H9 (cell line): ENCODE measurements around the gene SSBP2. TPM values are rescaled to one million over a fixed set of nuclear protein-coding genes. Genes with fewer than 3 reads are reported as not detected.
"Not testable (repeated sequence)": the region's sequence is repeated elsewhere in the genome, so short reads cannot be mapped to it uniquely, and the experiment has no call there.

Source experiments
- DNase-seq: peaks from one replicate; pipeline ENCODE4 v3.0.0-alpha.2; 2017
- H2AFZ ChIP-seq: one replicate; pipeline ENCODE4 v1.6.1; 2013; ENCODE audit warnings: mild to moderate bottlenecking, low read length, control low read depth, moderate library complexity
- H2AK5ac ChIP-seq: 2 replicates; pipeline ENCODE4 v1.6.1; 2013; ENCODE audit warnings: low read length, control low read depth, mixed read lengths; ENCODE audit not compliant: insufficient read length
- H2BK120ac ChIP-seq: one replicate; pipeline ENCODE4 v1.6.1; 2013; ENCODE audit warnings: low read depth, mild to moderate bottlenecking, low read length, control low read depth, inconsistent platforms; ENCODE audit not compliant: poor library complexity, severe bottlenecking
- H2BK12ac ChIP-seq: 2 replicates; pipeline ENCODE4 v1.6.1; 2013; ENCODE audit warnings: low read length, control low read depth, mixed read lengths, low read depth; ENCODE audit not compliant: insufficient read length
- H2BK15ac ChIP-seq: 2 replicates; pipeline ENCODE4 v1.6.1; 2013; ENCODE audit warnings: low read depth, low read length, control low read depth
- H2BK20ac ChIP-seq: one replicate; pipeline ENCODE4 v1.6.1; 2013; ENCODE audit warnings: low read depth, mild to moderate bottlenecking, low read length, control low read depth, inconsistent platforms; ENCODE audit not compliant: poor library complexity, severe bottlenecking
- H2BK5ac ChIP-seq: 2 replicates; pipeline ENCODE4 v1.6.1; 2013; ENCODE audit warnings: low read length, control low read depth, mixed read lengths; ENCODE audit not compliant: insufficient read length
- H3K14ac ChIP-seq: 2 replicates; pipeline ENCODE4 v1.6.1; 2013; ENCODE audit warnings: low read length, control low read depth; ENCODE audit not compliant: insufficient read depth
- H3K18ac ChIP-seq: 2 replicates; pipeline ENCODE4 v1.6.1; 2013; ENCODE audit warnings: low read depth, mild to moderate bottlenecking, mixed read lengths, low read length, control low read depth; ENCODE audit not compliant: insufficient read length
- H3K23ac ChIP-seq: 2 replicates; pipeline ENCODE4 v1.6.1; 2013; ENCODE audit warnings: low read length, control low read depth, mixed read lengths, low read depth; ENCODE audit not compliant: insufficient read length
- H3K23me2 ChIP-seq: 2 replicates; pipeline ENCODE4 v1.6.1; 2013; ENCODE audit warnings: low read depth, mild to moderate bottlenecking, mixed read lengths, low read length, control low read depth; ENCODE audit not compliant: insufficient read length, poor library complexity, severe bottlenecking
- H3K27ac ChIP-seq: 2 replicates; pipeline ENCODE4 v1.5.1; 2013; ENCODE audit warnings: low read length, control low read depth, mixed read lengths, low read depth; ENCODE audit not compliant: insufficient read length
- H3K27me3 ChIP-seq: 2 replicates; pipeline ENCODE4 v1.6.1; 2013; ENCODE audit warnings: low read length, control low read depth, inconsistent platforms; ENCODE audit not compliant: insufficient read depth
- H3K4ac ChIP-seq: 2 replicates; pipeline ENCODE4 v1.6.1; 2013; ENCODE audit warnings: low read depth, mild to moderate bottlenecking, control low read depth, inconsistent platforms, low read length, moderate library complexity
- H3K4me1 ChIP-seq: 2 replicates; pipeline ENCODE4 v1.6.1; 2013; ENCODE audit warnings: low read length, control low read depth, inconsistent platforms; ENCODE audit not compliant: insufficient read depth
- H3K4me2 ChIP-seq: 2 replicates; pipeline ENCODE4 v1.6.1; 2013; ENCODE audit warnings: low read length, control low read depth, mixed read lengths; ENCODE audit not compliant: insufficient read length, insufficient read depth
- H3K56ac ChIP-seq: 2 replicates; pipeline ENCODE4 v1.6.1; 2013; ENCODE audit warnings: low read depth, mild to moderate bottlenecking, mixed read lengths, low read length, control low read depth; ENCODE audit not compliant: insufficient read length
- H3K79me1 ChIP-seq: 2 replicates; pipeline ENCODE4 v1.6.1; 2013; ENCODE audit warnings: low read depth, mild to moderate bottlenecking, moderate library complexity, low read length, control low read depth, inconsistent platforms; ENCODE audit not compliant: insufficient read depth, poor library complexity, severe bottlenecking
- H3K79me2 ChIP-seq: 2 replicates; pipeline ENCODE4 v1.6.1; 2013; ENCODE audit warnings: low read length, control low read depth, inconsistent platforms; ENCODE audit not compliant: insufficient read depth
- H3K9ac ChIP-seq: 2 replicates; pipeline ENCODE4 v1.6.1; 2013; ENCODE audit warnings: low read length, control low read depth, mixed read lengths; ENCODE audit not compliant: insufficient read length; ENCODE audit errors: extremely low read depth
- H3K9me3 ChIP-seq: one replicate; pipeline ENCODE4 v1.6.1; 2013; ENCODE audit warnings: low read depth, low read length, inconsistent platforms; ENCODE audit not compliant: control insufficient read depth
- H3T11ph ChIP-seq: one replicate; pipeline ENCODE4 v1.6.1; 2013; ENCODE audit warnings: mild to moderate bottlenecking, low read length, control low read depth, inconsistent platforms
- H4K20me1 ChIP-seq: one replicate; pipeline ENCODE4 v1.6.1; 2013; ENCODE audit not compliant: control insufficient read depth, insufficient read length, insufficient read depth
- H4K5ac ChIP-seq: 2 replicates; pipeline ENCODE4 v1.6.1; 2013; ENCODE audit warnings: low read depth, mild to moderate bottlenecking, mixed read lengths, low read length, control low read depth; ENCODE audit not compliant: insufficient read length
- H4K8ac ChIP-seq: replicated peaks from 2 replicates; pipeline ENCODE4 v1.6.1; 2013; ENCODE audit warnings: low read length, control low read depth, mixed read lengths, low read depth; ENCODE audit not compliant: insufficient read length
- H4K91ac ChIP-seq: 2 replicates; pipeline ENCODE4 v1.6.1; 2013; ENCODE audit warnings: low read depth, mild to moderate bottlenecking, moderate library complexity, mixed read lengths, low read length, control low read depth; ENCODE audit not compliant: insufficient read length
- H3K27ac Mint-ChIP-seq, 3 experiments: 2 replicates in 2 of 3; 3 replicates in 1 of 3; pipeline ENCODE4 v1.8.0; 2020 to 2021; ENCODE audit warnings: mixed read lengths in 3 of 3, mild to moderate bottlenecking in 1 of 3, moderate library complexity in 1 of 3
- H3K27me3 Mint-ChIP-seq: 2 replicates; pipeline ENCODE4 v1.8.0; 2021; ENCODE audit warnings: low read depth, mild to moderate bottlenecking, moderate library complexity, mixed read lengths
- H3K36me3 Mint-ChIP-seq, 3 experiments: 2 replicates in 2 of 3; 3 replicates in 1 of 3; pipeline ENCODE4 v1.8.0; 2020 to 2021; ENCODE audit warnings: low read depth in 3 of 3, mixed read lengths in 3 of 3; ENCODE audit not compliant: insufficient read depth in 1 of 3
- H3K4me1 Mint-ChIP-seq, 2 experiments: 2 replicates each; pipeline ENCODE4 v1.8.0; 2020; ENCODE audit warnings: mixed read lengths in 2 of 2
- H3K4me3 Mint-ChIP-seq, 2 experiments: 2 replicates in 1 of 2; 3 replicates in 1 of 2; pipeline ENCODE4 v1.8.0; 2020 to 2021; ENCODE audit warnings: mild to moderate bottlenecking in 2 of 2, mixed read lengths in 2 of 2, moderate library complexity in 1 of 2
- H3K9me3 Mint-ChIP-seq, 2 experiments: 2 replicates in 1 of 2; 3 replicates in 1 of 2; pipeline ENCODE4 v1.8.0; 2020; ENCODE audit warnings: mild to moderate bottlenecking in 2 of 2, mixed read lengths in 2 of 2, moderate library complexity in 1 of 2
- WGBS: extraction: QIAGEN DNeasy Blood & Tissue Kit; methylation state at CpG from one replicate; pipeline ENCODE4 v1.1.7; 2013; ENCODE audit warnings: missing lambda C conversion rate, low lambda C conversion rate, mixed read lengths; ENCODE audit not compliant: insufficient read length; ENCODE audit errors: extremely low coverage; 5-methylcytosine and 5-hydroxymethylcytosine counted together
- total RNA-seq: library from RNA; stranded (reverse); gene quantifications from 2 replicates; pipeline ENCODE4 v1.2.1, GENCODE V29; 2021
- TF ChIP-seq, protein P1 (sequence below): fragments of 200-600 bp; sonication (generic); conservative IDR thresholded peaks from 3 replicates; pipeline ENCODE4 v1.8.0; 2021; ENCODE audit warnings: antibody characterized with exemption, mild to moderate bottlenecking

Gene SSBP2
- total RNA-seq, 1 experiment from 2014 or later: 35.6 TPM

- H2BK20ac ChIP-seq: no peak overlapping the region
- no peak for DNase-seq
- H2AFZ ChIP-seq: no peak overlapping the region
Measured at GRCh38 chr5:81601919-81602318, 149.0 kb downstream of the SSBP2 start.

GRCh38 chr5:81592085-81592484 lies 158.8 kb downstream of the SSBP2 start:
- not testable (repeated sequence) for H3K27ac Mint-ChIP-seq, H3K9me3 ChIP-seq, H2AK5ac ChIP-seq, H2BK15ac ChIP-seq, H3K9ac ChIP-seq, H3K4me1 ChIP-seq, H3K14ac ChIP-seq, H4K5ac ChIP-seq, H3K4me3 Mint-ChIP-seq, H4K8ac ChIP-seq, H2AFZ ChIP-seq, DNase-seq, H3K23ac ChIP-seq, H3K18ac ChIP-seq, H3K56ac ChIP-seq, H3K79me2 ChIP-seq, H3K23me2 ChIP-seq, H4K91ac ChIP-seq, H3T11ph ChIP-seq, H2BK5ac ChIP-seq, H3K4me2 ChIP-seq, H2BK12ac ChIP-seq, H2BK20ac ChIP-seq, H3K79me1 ChIP-seq, H3K4ac ChIP-seq, H3K27me3 ChIP-seq, H3K27ac ChIP-seq, H2BK120ac ChIP-seq, H3K27me3 Mint-ChIP-seq, H4K20me1 ChIP-seq
- Mint-ChIP-seq H3K9me3 (peaks cover 33% of the 10 kb centered on the region in 2 experiments), H3K4me1 (peaks cover 17 to 18% of the 10 kb centered on the region in 2 experiments), H3K36me3 (peaks cover 22 to 52% (median 33%) of the 10 kb centered on the region in 3 experiments)
- no CpG with 5 or more reads among the region's 10 CpGs for WGBS

More at GRCh38 chr5:81601919-81602318, 149.0 kb downstream of the SSBP2 start:
- no peaks in the 10 kb centered on the region for H3K27me3 Mint-ChIP-seq
- H3K14ac ChIP-seq: no peak overlapping the region
- peaks cover 4 to 5% of the 10 kb centered on the region in 2 experiments; a peak in 4 of 5 replicates for H3K9me3 Mint-ChIP-seq
- no peak overlapping the region for H2BK12ac ChIP-seq
- H2BK5ac ChIP-seq: no peak overlapping the region
- H3K4ac ChIP-seq: no peak overlapping the region
- no peaks in the 10 kb centered on the region for H3K9me3 ChIP-seq
- no peak overlapping the region for H4K91ac ChIP-seq
- H3K18ac ChIP-seq: no peak overlapping the region
- no peaks in the 10 kb centered on the region for H3K79me2 ChIP-seq
- TF ChIP-seq, protein P1, sequence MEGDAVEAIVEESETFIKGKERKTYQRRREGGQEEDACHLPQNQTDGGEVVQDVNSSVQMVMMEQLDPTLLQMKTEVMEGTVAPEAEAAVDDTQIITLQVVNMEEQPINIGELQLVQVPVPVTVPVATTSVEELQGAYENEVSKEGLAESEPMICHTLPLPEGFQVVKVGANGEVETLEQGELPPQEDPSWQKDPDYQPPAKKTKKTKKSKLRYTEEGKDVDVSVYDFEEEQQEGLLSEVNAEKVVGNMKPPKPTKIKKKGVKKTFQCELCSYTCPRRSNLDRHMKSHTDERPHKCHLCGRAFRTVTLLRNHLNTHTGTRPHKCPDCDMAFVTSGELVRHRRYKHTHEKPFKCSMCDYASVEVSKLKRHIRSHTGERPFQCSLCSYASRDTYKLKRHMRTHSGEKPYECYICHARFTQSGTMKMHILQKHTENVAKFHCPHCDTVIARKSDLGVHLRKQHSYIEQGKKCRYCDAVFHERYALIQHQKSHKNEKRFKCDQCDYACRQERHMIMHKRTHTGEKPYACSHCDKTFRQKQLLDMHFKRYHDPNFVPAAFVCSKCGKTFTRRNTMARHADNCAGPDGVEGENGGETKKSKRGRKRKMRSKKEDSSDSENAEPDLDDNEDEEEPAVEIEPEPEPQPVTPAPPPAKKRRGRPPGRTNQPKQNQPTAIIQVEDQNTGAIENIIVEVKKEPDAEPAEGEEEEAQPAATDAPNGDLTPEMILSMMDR: no peak
- H3K27ac Mint-ChIP-seq: no peak overlapping the region
- no peak overlapping the region for H4K5ac ChIP-seq
- no peaks in the 10 kb centered on the region for H3K79me1 ChIP-seq
- no peaks in the 10 kb centered on the region for H3K27me3 ChIP-seq
- H3K27ac ChIP-seq: no peak overlapping the region
- H3K36me3 Mint-ChIP-seq: peaks cover 4 to 13% (median 9%) of the 10 kb centered on the region in 3 experiments
- no peak overlapping the region for H4K8ac ChIP-seq
- H2AK5ac ChIP-seq: no peak overlapping the region
- H4K20me1 ChIP-seq: no peaks in the 10 kb centered on the region
- no peak overlapping the region for H3K9ac ChIP-seq
- H3T11ph ChIP-seq: no peak overlapping the region
- no CpG with 5 or more reads among the region's 1 CpG for WGBS
- H2BK120ac ChIP-seq: no peak overlapping the region
- H2BK15ac ChIP-seq: no peak overlapping the region
- no peaks in the 10 kb centered on the region for H3K23me2 ChIP-seq
- no peak overlapping the region for H3K56ac ChIP-seq
- no peaks in the 10 kb centered on the region; the same call in 1 of the 2 replicates for H3K4me1 ChIP-seq
- H3K4me1 Mint-ChIP-seq: peaks cover 30 to 32% of the 10 kb centered on the region in 2 experiments
- no peak overlapping the region for H3K4me3 Mint-ChIP-seq
- H3K23ac ChIP-seq: no peak overlapping the region
- no peak overlapping the region for H3K4me2 ChIP-seq
